Retinal pigment epithelial cell (primary cell): ENCODE measurements around the gene MAD1L1.

Source experiments
- DNase-seq: peaks from one replicate; pipeline ENCODE4 v3.0.0-alpha.2; 2010; ENCODE audit warnings: low read depth
- H3K4me3 ChIP-seq: 2 replicates; pipeline ENCODE4 v1.5.1; 2011; ENCODE audit warnings: mild to moderate bottlenecking, low read length, control low read depth, moderate library complexity
- TF ChIP-seq, protein P1 (sequence below): conservative IDR thresholded peaks from 2 replicates; pipeline ENCODE4 v1.5.1; 2011; ENCODE audit warnings: low read depth, low read length, control low read depth, inconsistent platforms

Gene MAD1L1

GRCh38 chr7:2028733-2029132 is 204.0 kb downstream of the MAD1L1 start:
- no peak overlapping the region for H3K4me3 ChIP-seq
- no peak for DNase-seq
- TF ChIP-seq, protein P1, sequence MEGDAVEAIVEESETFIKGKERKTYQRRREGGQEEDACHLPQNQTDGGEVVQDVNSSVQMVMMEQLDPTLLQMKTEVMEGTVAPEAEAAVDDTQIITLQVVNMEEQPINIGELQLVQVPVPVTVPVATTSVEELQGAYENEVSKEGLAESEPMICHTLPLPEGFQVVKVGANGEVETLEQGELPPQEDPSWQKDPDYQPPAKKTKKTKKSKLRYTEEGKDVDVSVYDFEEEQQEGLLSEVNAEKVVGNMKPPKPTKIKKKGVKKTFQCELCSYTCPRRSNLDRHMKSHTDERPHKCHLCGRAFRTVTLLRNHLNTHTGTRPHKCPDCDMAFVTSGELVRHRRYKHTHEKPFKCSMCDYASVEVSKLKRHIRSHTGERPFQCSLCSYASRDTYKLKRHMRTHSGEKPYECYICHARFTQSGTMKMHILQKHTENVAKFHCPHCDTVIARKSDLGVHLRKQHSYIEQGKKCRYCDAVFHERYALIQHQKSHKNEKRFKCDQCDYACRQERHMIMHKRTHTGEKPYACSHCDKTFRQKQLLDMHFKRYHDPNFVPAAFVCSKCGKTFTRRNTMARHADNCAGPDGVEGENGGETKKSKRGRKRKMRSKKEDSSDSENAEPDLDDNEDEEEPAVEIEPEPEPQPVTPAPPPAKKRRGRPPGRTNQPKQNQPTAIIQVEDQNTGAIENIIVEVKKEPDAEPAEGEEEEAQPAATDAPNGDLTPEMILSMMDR, result no peak

DNA sequence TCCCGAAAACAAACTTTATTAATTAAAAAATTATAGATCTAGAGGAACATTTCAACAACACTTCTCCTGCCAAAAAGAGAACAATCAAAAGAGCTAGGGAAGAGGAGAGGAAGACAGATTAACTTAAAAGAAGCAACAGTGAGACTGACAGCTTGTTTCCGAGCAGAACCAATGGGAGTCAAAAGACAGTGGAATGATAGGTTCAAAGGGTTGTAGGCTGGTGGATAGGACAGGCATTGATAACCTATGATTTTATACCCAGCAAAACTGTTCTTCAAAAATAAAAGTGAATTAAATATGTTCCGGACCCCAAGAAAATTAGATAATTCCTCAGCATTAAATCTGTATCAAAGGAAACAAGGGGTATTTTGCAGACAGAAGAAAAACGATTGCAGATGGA is 207.6 kb downstream of the MAD1L1 start:
- TF ChIP-seq, protein P1, result no peak
- no peak for DNase-seq
- no peak overlapping the region for H3K4me3 ChIP-seq

DNA sequence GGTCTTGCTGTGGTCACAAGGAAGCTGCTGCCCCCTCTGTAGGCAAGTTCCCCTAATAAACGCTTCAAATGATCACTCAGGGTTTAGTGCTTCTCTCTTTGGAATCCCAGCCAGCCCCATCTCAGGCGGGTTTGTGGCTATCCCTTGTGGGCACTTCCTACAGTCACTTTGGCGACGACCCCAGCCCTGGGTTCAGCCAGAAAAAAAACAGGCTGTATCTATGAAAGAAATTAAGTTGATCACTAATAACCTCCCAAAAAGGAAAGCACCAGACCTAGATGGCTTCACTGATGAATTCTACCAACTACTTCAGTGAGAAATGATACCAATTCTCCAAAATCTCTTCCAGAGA is 208.2 kb downstream of the MAD1L1 start:
- TF ChIP-seq, protein P1, result no peak
- no peak overlapping the region for H3K4me3 ChIP-seq

DNA sequence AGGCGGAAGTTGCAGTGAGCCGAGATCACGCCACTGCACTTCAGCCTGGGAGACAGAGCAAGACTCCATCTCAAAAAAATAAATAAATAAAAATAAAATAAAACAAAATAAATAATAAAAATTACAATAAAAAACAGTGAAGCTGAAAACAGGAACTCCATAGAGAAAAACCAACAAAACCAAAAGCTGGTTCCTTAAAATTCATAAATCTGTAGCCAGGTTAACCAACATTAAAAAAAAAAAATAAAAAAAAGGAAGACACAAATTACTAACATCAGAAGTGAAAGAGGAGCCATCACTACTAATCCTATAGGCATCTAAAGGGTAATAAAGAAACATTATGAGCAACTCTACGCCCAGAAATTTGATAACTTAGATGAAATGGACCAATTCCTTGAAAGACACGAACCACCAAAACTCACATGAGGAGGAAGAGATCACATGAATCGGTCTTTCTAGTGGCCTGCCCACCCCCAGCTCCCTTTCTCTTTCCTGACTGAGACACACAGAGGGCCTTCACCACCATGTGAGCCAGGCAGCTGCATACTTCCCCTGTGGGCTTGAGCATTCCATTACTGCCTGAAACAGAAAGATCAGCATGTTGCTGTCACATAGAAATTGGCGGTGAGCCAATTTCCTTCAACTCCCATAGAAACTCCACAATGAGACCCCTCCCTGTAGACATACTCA is 208.7 kb downstream of the MAD1L1 start:
- no peak overlapping the region for H3K4me3 ChIP-seq
- TF ChIP-seq, protein P1, result no peak
- DNase-seq, result no peak

More for the DNA sequence above, 208.2 kb downstream of the MAD1L1 start:
- DNase-seq, result no peak

DNA sequence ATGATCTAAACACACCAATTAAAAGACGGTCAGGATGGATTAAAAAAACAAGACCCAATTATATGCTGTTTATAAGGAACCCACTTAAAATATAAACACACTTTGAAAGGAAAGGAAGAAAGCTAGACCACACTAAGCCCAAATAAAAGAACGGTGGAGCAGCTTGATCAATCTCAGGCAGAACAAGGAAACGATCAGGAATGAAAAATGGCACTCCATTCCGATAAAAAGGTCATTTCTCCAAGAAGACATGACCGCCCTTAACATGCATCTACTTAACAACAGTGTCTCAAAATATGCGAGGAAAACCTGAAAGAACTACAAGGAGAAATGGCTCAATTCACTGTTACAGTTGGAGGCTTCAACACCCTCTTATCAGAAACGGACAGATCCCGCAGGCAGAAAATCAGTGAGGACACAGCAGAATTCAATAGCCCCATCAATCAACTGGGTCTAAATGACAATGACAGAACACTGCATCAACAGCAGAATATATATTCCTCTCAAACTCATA is 210.0 kb downstream of the MAD1L1 start:
- TF ChIP-seq, protein P1, result no peak

GRCh38 chr7:2022021-2022409 is 210.7 kb downstream of the MAD1L1 start:
- DNase-seq, result no peak
- TF ChIP-seq, protein P1, result no peak

More for the DNA sequence above, 210.0 kb downstream of the MAD1L1 start:
- no peak overlapping the region for H3K4me3 ChIP-seq
- no peak for DNase-seq

More at GRCh38 chr7:2022021-2022409, 210.7 kb downstream of the MAD1L1 start:
- no peak overlapping the region for H3K4me3 ChIP-seq
